ENCODE measurements around the gene MEGF8.

GRCh38 chr19:42367929-42368328 is 42.5 kb downstream of the MEGF8 start:
- no peak for TF ChIP-seq CTCF (IDR thresholded peaks at IDR 0.05)
- TF ChIP-seq POLR2A (IDR thresholded peaks at IDR 0.05), result no peak

Measured in esophagus squamous epithelium (tissue), 4 donors.